Thyroid gland (tissue), 4 donors: ENCODE data around the gene ADCY5.

Experiments used
- CTCF ChIP-seq, 6 experiments: fragments of 200-600 bp in 3 of 6; fragments of 450-650 bp in 3 of 6; sonication (generic) in 3 of 6; IDR thresholded peaks; one replicate each; pipeline ENCODE4 v1.5.1; 2016 to 2019; ENCODE audit warnings: antibody characterized with exemption in 6 of 6, mild to moderate bottlenecking in 2 of 6, inconsistent platforms in 1 of 6, moderate library complexity in 1 of 6
- POLR2A ChIP-seq, 2 donors: fragments of 450-650 bp; IDR thresholded peaks; one replicate each; pipeline ENCODE4 v1.6.1; 2017; ENCODE audit warnings: antibody characterized with exemption in 2 of 2, mild to moderate bottlenecking in 2 of 2, moderate library complexity in 1 of 2

- TF ChIP-seq POLR2A (IDR thresholded peaks at IDR 0.05) (no peak), CTCF (IDR thresholded peaks at IDR 0.05) (no peak)
Observed at GRCh38 chr3:123379041-123379830, 69.7 kb downstream of the ADCY5 start.
